IPS DF 19.7 (cell line): ENCODE measurements around the gene SLC35F6.
"Not testable (repeated sequence)": the region's sequence is repeated elsewhere in the genome, so short reads cannot be mapped to it uniquely, and the experiment has no call there.

Source experiments
- DNase-seq: peaks from one replicate; pipeline ENCODE4 v3.0.0-alpha.2; 2013; ENCODE audit warnings: low read depth, low spot score

The SLC35F6 gene

DNA sequence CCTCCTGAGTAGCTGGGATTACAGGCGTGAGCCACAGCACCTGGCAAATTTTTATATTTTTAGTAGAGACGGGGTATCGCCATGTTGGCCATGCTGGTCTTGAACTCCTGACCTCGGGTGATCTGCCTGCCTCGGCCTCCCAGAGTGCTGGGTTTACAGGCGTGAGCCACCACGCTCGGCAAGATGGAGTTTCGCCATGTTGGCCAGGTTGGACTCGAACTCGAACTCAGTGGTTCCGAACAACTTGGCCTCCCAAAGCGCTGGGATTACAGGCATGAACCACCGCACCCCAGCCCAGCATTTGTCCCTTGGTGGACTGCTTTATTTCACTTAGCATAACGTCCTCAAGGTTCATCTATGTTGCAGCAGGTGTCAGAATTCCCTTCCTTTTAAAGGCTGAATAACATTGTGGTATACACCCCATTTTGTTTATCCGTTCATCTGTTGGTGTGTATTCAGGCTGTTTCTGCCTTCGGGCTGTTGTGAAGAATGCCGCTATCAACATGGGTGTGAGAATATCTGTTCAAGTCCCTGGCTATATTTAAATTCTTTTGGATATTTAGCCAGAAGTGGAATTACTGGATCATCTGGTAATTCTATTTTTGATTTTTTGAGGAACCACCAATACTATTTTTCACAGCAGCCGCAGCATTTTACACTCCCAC is 20.6 kb downstream of the SLC35F6 start:
- no peak for DNase-seq

DNA sequence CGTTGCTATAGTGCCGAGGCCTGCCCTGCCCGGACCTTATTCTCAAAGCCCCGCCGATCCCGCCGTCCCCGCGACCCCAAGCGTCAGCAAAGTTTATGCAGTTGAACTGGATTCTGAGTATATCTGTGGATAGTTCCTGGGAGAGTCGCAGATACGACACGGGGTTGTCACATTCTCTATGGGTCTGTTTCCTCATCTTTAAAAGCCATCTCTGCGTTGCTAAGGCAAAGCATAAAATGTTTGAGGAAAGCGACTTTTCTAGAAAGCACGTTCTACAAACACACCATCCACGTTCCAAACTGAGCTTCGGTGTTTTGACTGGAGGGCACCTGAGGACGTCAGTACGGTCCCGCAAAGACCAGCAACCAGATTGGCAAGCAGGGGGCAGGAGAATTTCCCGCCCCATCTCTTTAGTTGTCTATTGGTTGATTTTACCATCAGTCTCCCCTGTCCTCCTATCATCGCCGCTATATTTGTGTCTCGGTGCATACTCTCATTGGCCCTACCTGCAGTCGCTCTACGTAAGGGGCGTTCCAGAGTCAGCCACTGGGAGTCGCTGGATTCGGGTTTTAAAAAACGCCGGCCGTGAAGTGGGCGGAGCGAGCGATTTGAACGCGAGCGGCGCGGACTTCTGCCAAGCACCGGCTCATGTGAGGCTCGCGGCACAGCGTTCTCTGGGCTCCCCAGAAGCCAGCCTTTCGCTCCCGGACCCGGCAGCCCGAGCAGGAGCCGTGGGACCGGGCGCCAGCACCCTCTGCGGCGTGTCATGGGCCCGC is 21.5 kb downstream of the SLC35F6 start, which contains the start of gene CENPA:
CENPA (plus strand) TSS at position 626 of the 776 bp plus-strand sequence; CDS start at position 767, 141 bp downstream.
- peak; percentile 99 for DNase-seq

- DNase-seq, result no peak
These were observed 22.3 kb downstream of the SLC35F6 start for GRCh38 chr2:26786207-26787028.

GRCh38 chr2:26792720-26793119 is 28.6 kb downstream of the SLC35F6 start:
- DNase-seq, result no peak

DNA sequence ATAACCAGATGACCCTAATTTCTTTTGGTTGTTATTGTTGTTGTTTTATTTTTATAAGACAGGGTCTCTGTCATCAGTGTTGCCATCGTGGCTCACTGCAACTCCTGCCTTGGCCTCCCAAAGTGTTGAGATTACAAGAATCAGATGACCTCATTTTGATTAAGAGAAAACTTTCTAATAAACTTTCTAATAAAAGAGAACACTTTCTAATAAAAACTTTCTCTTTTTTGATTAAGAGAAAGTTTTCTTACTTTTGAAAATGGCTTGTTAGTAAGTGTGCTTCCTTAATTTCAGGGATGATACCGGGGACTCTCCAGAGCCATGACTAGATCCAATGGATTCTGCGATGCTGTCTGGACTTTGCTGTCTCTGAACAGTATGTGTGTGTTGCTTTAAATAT is 29.4 kb downstream of the SLC35F6 start:
- no peak for DNase-seq

GRCh38 chr2:26795135-26795534 is 31.1 kb downstream of the SLC35F6 start:
- not testable (repeated sequence) for DNase-seq

- DNase-seq, result no peak
These were observed 37.2 kb downstream of the SLC35F6 start for GRCh38 chr2:26801328-26801727.

GRCh38 chr2:26801796-26802195 is 37.7 kb downstream of the SLC35F6 start:
- no peak for DNase-seq

DNA sequence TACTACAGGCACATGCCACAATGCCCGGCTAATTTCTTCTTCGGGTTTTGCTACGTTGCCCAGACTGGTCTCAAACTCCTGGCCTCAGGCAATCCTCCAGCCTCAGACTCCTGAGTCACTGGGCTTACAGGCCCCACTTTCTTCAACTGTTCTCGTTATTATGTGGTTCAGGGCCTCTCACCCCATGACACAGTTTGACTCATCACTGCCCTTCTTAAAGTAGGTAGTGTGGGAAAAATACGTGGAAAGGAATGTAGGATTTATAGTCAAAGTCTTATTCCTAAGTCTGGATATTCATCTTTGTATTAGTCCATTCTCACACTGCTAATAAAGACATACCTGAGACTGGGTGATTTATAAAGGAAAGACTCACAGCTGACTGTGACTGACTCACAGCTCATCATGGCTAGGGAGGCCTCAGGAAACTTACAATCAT is 41.2 kb downstream of the SLC35F6 start:
- DNase-seq, result no peak

- no peak for DNase-seq
These were observed 43.8 kb downstream of the SLC35F6 start for GRCh38 chr2:26807788-26808460.

GRCh38 chr2:26809211-26809610 is 45.1 kb downstream of the SLC35F6 start:
- no peak for DNase-seq

GRCh38 chr2:26809876-26810577 is 45.9 kb downstream of the SLC35F6 start:
- no peak for DNase-seq

DNA sequence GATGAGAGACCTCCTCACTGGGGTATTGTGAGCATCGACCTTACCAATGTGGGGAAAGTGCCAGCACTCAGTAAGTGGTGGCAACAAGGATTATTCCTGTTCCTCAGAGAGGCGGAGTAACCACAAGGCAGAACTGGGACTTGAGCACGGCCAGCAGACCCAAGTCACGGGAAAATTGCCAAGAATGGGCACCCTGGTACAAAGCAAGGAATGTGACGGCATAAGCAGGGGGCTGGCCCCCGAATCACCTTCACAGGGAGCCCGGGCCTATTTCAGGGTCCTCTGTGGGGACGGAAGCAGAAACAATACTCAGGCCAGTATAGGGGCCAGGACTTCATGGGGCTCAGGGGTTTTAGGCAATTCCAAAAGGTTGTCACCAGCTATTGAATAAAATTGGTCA is 47.2 kb downstream of the SLC35F6 start:
- DNase-seq, result no peak

- DNase-seq, result no peak
These were observed 48.0 kb downstream of the SLC35F6 start for GRCh38 chr2:26811791-26812694.

DNA sequence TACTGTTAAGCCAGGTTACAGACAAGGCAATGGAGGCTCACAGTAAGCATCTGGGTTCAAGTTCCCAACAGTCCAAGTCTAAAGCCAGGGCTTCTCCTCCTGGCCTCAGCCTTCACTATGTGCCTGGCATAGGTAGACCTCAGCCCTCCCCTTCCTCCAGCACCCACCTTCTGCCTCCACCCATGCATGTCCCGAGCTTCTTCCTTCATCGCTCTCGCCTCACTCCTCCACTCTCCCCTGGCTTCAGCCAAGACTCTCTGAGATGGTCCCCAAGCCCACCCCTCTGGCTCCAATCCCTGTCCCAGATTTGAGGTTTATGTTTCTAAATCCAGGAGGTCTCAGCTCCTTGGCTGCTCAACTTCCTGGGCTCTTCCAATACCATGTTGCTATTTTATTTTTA is 48.6 kb downstream of the SLC35F6 start:
- no peak for DNase-seq

DNA sequence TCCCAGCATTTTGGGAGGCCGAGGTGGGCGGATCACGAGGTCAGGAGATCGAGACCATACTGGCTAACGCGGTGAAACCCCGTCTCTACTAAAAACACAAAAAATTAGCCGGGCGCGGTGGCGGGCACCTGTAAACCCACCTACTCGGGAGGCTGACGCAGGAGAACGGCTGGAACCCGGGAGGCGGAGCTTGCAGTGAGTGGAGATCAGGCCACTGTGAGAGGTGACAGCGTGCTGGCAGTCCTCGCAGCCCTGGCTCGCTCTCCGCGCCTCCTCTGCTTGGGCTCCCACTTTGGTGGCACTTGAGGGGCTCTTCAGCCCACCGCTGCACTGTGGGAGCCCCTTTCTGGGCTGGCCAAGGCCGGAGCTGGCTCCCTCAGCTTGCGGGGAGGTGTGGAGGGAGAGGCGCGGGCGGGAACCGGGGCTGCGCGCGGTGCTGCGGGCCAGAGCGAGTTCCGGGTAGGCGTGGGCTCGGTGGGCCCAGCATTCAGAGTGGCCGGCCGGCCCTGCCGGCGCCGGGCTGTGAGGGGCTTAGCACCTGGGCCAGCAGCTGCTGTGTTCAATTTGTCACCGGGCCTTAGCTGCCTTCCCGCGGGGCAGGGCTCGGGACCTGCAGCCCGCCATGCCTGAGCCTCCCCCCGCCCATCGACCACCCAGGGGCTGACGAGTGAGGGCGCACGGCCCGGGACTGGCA is 50.1 kb downstream of the SLC35F6 start:
- DNase-seq, result not testable (repeated sequence)

GRCh38 chr2:26816893-26817292 is 52.8 kb downstream of the SLC35F6 start:
- no peak for DNase-seq

DNA sequence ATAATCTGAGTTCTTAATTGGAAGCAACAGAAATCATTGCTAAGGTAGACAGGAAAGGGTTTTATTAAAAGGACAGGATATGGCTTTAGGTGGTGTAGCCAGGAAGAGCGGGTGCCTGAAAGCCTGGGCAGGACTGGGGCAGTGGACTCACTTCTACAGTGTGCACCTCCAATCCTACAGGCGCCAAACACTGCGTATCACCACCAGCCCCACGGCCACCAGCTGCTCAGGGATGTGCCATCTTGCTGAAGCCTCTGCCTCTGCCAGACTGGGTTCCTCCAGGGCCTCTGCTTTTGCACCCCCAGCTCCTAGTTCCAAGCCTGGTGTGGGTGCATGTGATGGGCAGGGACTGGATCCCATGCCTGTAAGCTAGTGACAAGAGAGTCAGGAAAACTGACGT is 54.2 kb downstream of the SLC35F6 start:
- no peak for DNase-seq

- no peak for DNase-seq
These were observed 54.9 kb downstream of the SLC35F6 start for GRCh38 chr2:26818972-26819371.
